ENCODE results near the gene SULT4A1. TPM values are rescaled to one million over a fixed set of nuclear protein-coding genes. Genes with fewer than 3 reads are reported as not detected.
A peak's percentile ranks its signal among the peaks of the same experiment; 100 is the strongest.

SULT4A1 gene
- total RNA-seq, 2 donors from 2014 or later, result 0.26 TPM; not detected in 1

DNA sequence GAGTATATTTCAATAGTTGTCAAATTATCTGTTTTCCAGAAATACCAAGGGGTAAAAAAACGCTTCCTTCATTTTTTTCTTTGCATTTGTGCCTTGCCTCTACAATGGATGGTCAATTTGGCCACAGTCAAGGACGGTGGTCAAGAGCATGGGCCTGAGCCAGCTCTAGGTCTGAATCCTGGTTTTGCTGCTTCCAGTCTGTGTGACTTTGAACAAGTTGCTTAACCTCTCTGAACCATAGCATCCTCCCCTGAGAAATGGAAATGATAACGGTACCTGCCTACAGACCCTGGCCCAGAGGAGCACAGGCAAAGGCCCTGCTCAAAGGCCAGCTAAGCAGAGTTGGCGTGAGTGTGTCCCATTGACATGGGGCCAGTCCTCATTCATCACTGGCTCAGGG is 26.4 kb upstream of the SULT4A1 start:
- WGBS, 2 donors, result 47 to 48% methylated on average over 4 of the region's 4 CpGs
- no peak for ATAC-seq

GRCh38 chr22:43887391-43887790 is 25.1 kb upstream of the SULT4A1 start:
- peaks cover 0 to 16% of the 10 kb centered on the region in 2 donors for H3K27me3 ChIP-seq
- TF ChIP-seq CTCF (IDR thresholded peaks at IDR 0.05) (no peak), POLR2A (IDR thresholded peaks at IDR 0.05) (no peak)
- intact Hi-C loops (cut with DNase I), result no loop called here
- H3K4me1 ChIP-seq, result peaks cover 9% of the 10 kb centered on the region
- no peak overlapping the region for H3K27ac ChIP-seq
- H3K4me3 ChIP-seq, result no peak overlapping the region
- no peaks in the 10 kb centered on the region for H3K36me3 ChIP-seq (replicated peaks in 1 of 2; ENCODE audit: insufficient read depth in 1 of 2, low read depth in 2 of 2)
- no peaks in the 10 kb centered on the region for H3K9me3 ChIP-seq
- 50 to 57% methylated on average over 1 to 4 of the region's 4 CpGs for WGBS, 2 donors
- ATAC-seq (no peak), DNase-seq (no peak)

More for the DNA sequence above, 26.4 kb upstream of the SULT4A1 start:
- Histone ChIP-seq H3K4me3 (no peak overlapping the region), H3K27ac (no peak overlapping the region), H3K9me3 (no peaks in the 10 kb centered on the region), H3K4me1 (peaks cover 9% of the 10 kb centered on the region), H3K36me3 (replicated peaks in 1 of 2; ENCODE audit: insufficient read depth in 1 of 2, low read depth in 2 of 2) (no peaks in the 10 kb centered on the region), H3K27me3 (peaks cover 0 to 16% of the 10 kb centered on the region in 2 donors)
- no peak for DNase-seq
- intact Hi-C loops (cut with DNase I), result no loop called here
- TF ChIP-seq POLR2A (IDR thresholded peaks at IDR 0.05) (no peak), CTCF (IDR thresholded peaks at IDR 0.05) (no peak)

GRCh38 chr22:43886231-43886630 is 23.9 kb upstream of the SULT4A1 start:
- ATAC-seq (no peak), DNase-seq (no peak)
- intact Hi-C loops (cut with DNase I), result no loop called here
- Histone ChIP-seq H3K27ac (no peak overlapping the region), H3K4me3 (no peak overlapping the region), H3K36me3 (replicated peaks in 1 of 2; ENCODE audit: insufficient read depth in 1 of 2, low read depth in 2 of 2) (no peaks in the 10 kb centered on the region), H3K9me3 (no peaks in the 10 kb centered on the region), H3K4me1 (peaks cover 9% of the 10 kb centered on the region), H3K27me3 (peaks cover 0 to 14% of the 10 kb centered on the region in 2 donors)
- TF ChIP-seq CTCF (IDR thresholded peaks at IDR 0.05) (no peak), POLR2A (IDR thresholded peaks at IDR 0.05) (no peak)
- WGBS, 2 donors, result 44 to 52% methylated on average over 4 to 8 of the region's 8 CpGs

DNA sequence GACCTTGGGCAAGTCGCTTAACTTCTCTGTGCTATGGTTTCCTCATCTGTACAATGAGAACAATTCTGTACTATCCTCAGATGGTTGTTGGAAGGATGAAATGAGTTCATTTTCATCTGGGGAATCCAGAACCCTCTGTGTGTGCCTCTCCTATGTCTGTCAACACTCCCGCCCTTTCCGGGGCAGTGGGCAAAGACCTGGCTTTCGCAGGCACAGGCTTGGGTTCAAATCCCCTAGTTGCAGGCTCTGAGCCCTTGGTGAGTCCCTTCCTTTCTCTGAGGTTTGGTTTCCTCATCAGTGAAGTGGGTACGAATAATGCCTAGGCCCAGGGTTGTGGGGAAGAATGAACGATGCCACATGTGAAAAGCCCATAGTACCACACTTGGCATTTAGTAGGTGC is 23.5 kb upstream of the SULT4A1 start:
- Histone ChIP-seq H3K27ac (no peak overlapping the region), H3K4me3 (no peak overlapping the region), H3K4me1 (peaks cover 6% of the 10 kb centered on the region), H3K36me3 (replicated peaks in 1 of 2; ENCODE audit: insufficient read depth in 1 of 2, low read depth in 2 of 2) (no peaks in the 10 kb centered on the region), H3K27me3 (peaks cover 0 to 10% of the 10 kb centered on the region in 2 donors), H3K9me3 (no peaks in the 10 kb centered on the region)
- ATAC-seq (no peak), DNase-seq (no peak)
- intact Hi-C loops (cut with DNase I), result no loop called here
- 52 to 58% methylated on average over 6 of the region's 6 CpGs for WGBS, 2 donors
- no peak for TF ChIP-seq POLR2A (IDR thresholded peaks at IDR 0.05)
- TF ChIP-seq CTCF (IDR thresholded peaks at IDR 0.05), result no peak

GRCh38 chr22:43885319-43885671 is 23.0 kb upstream of the SULT4A1 start:
- ATAC-seq (no peak), DNase-seq (no peak)
- no peaks in the 10 kb centered on the region for H3K9me3 ChIP-seq
- peaks cover 0 to 7% of the 10 kb centered on the region in 2 donors for H3K27me3 ChIP-seq
- intact Hi-C loops (cut with DNase I), result no loop called here
- H3K4me1 ChIP-seq, result peaks cover 6% of the 10 kb centered on the region
- 59 to 61% methylated on average over 7 of the region's 7 CpGs for WGBS, 2 donors
- peak in 1 of 7 experiments; percentile 0 for TF ChIP-seq CTCF (IDR thresholded peaks at IDR 0.05)
- no peak for TF ChIP-seq POLR2A (IDR thresholded peaks at IDR 0.05)
- no peak overlapping the region for H3K4me3 ChIP-seq
- H3K27ac ChIP-seq, result no peak overlapping the region
- no peaks in the 10 kb centered on the region for H3K36me3 ChIP-seq (replicated peaks in 1 of 2; ENCODE audit: insufficient read depth in 1 of 2, low read depth in 2 of 2)

Data from body of pancreas (tissue), 4 donors.